ENCODE measurements around the gene BSN. TPM values are rescaled to one million over a fixed set of nuclear protein-coding genes. Genes with fewer than 3 reads are reported as not detected.

Gene BSN
- total and polyA plus RNA-seq, 2 donors (not counting 1 experiment from before 2014, with no cell fraction given): under 0.01 to 0.01 TPM

- no peak for TF ChIP-seq EZH2 (IDR thresholded peaks at IDR 0.05; ENCODE audit: low read length, missing control alignments)
- TF ChIP-seq, protein P1, sequence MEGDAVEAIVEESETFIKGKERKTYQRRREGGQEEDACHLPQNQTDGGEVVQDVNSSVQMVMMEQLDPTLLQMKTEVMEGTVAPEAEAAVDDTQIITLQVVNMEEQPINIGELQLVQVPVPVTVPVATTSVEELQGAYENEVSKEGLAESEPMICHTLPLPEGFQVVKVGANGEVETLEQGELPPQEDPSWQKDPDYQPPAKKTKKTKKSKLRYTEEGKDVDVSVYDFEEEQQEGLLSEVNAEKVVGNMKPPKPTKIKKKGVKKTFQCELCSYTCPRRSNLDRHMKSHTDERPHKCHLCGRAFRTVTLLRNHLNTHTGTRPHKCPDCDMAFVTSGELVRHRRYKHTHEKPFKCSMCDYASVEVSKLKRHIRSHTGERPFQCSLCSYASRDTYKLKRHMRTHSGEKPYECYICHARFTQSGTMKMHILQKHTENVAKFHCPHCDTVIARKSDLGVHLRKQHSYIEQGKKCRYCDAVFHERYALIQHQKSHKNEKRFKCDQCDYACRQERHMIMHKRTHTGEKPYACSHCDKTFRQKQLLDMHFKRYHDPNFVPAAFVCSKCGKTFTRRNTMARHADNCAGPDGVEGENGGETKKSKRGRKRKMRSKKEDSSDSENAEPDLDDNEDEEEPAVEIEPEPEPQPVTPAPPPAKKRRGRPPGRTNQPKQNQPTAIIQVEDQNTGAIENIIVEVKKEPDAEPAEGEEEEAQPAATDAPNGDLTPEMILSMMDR (conservative IDR thresholded peaks at IDR 0.05 in 1 of 2, IDR thresholded peaks at IDR 0.05 in 1 of 2; ENCODE audit: low read depth in 1 of 2, low read length in 2 of 2): no peak
- no peaks in the 10 kb centered on the region for H3K9me3 ChIP-seq (ENCODE audit: control insufficient read depth, insufficient read depth, low read depth, low read length)
- peak overlapping the region; percentile 43 to 58 (median 48) for H3K4me3 ChIP-seq (replicated peaks in 1 of 4; ENCODE audit: control extremely low read depth in 1 of 4, insufficient read depth in 1 of 4, low read depth in 3 of 4, low read length in 4 of 4)
- no peak overlapping the region for H2AFZ ChIP-seq (ENCODE audit: low read length)
- H3K9ac ChIP-seq (ENCODE audit: insufficient read depth, low read length): no peak overlapping the region
- H3K4me2 ChIP-seq (ENCODE audit: extremely low read depth, insufficient read depth, low read length): peak overlapping the region; percentile 93
- H3K27ac ChIP-seq (ENCODE audit: insufficient read depth, low read length): no peak overlapping the region
- peaks cover 16% of the 10 kb centered on the region for H3K79me2 ChIP-seq (ENCODE audit: control insufficient read depth, insufficient read depth, low read length)
- peaks cover 25% of the 10 kb centered on the region for H3K36me3 ChIP-seq (ENCODE audit: control insufficient read depth, insufficient read depth, low read length)
- no peaks in the 10 kb centered on the region for H3K27me3 ChIP-seq (ENCODE audit: control insufficient read depth, insufficient read depth, low read length)
- H3K4me1 ChIP-seq (ENCODE audit: control insufficient read depth, extremely low read depth, insufficient read depth, low read length): peaks cover 8% of the 10 kb centered on the region
- no peaks in the 10 kb centered on the region for H4K20me1 ChIP-seq (ENCODE audit: control insufficient read depth, extremely low read depth, insufficient read depth, low read length)
- DNase-seq (ENCODE audit: low read depth in 2 of 2): peak in 1 of 2 donors; percentile 16
Measured at GRCh38 chr3:49718858-49719213, 164.6 kb downstream of the BSN start.

GRCh38 chr3:49719214-49719884 is 165.1 kb downstream of the BSN start, which contains the start of gene AMIGO3:
Gene AMIGO3 (minus strand): TSS chr3:49719684. CDS start chr3:49719465, 219 bp downstream.
- H3K4me2 ChIP-seq (ENCODE audit: extremely low read depth, insufficient read depth, low read length): peak within 1 kb of the TSS; percentile 93
- H3K79me2 ChIP-seq (ENCODE audit: control insufficient read depth, insufficient read depth, low read length): peaks cover 16% of the 10 kb centered on the region
- no peaks in the 10 kb centered on the region for H3K9me3 ChIP-seq (ENCODE audit: control insufficient read depth, insufficient read depth, low read depth, low read length)
- H3K27ac ChIP-seq (ENCODE audit: insufficient read depth, low read length): no peak within 1 kb of the TSS
- H3K4me3 ChIP-seq (replicated peaks in 1 of 4; ENCODE audit: control extremely low read depth in 1 of 4, insufficient read depth in 1 of 4, low read depth in 3 of 4, low read length in 4 of 4): peak within 1 kb of the TSS; percentile 43 to 58 (median 48)
- DNase-seq (ENCODE audit: low read depth in 2 of 2): peak; percentile 90 to 91
- H3K9ac ChIP-seq (ENCODE audit: insufficient read depth, low read length): no peak within 1 kb of the TSS
- H2AFZ ChIP-seq (ENCODE audit: low read length): no peak within 1 kb of the TSS
- H3K4me1 ChIP-seq (ENCODE audit: control insufficient read depth, extremely low read depth, insufficient read depth, low read length): peaks cover 9% of the 10 kb centered on the region
- peaks cover 25% of the 10 kb centered on the region for H3K36me3 ChIP-seq (ENCODE audit: control insufficient read depth, insufficient read depth, low read length)
- no peaks in the 10 kb centered on the region for H4K20me1 ChIP-seq (ENCODE audit: control insufficient read depth, extremely low read depth, insufficient read depth, low read length)
- TF ChIP-seq, protein P1 (conservative IDR thresholded peaks at IDR 0.05 in 1 of 2, IDR thresholded peaks at IDR 0.05 in 1 of 2; ENCODE audit: low read depth in 1 of 2, low read length in 2 of 2): peak in 1 of 2 donors; percentile 53
- no peak for TF ChIP-seq EZH2 (IDR thresholded peaks at IDR 0.05; ENCODE audit: low read length, missing control alignments)
- H3K27me3 ChIP-seq (ENCODE audit: control insufficient read depth, insufficient read depth, low read length): no peaks in the 10 kb centered on the region

Other genes with a start within 250 kb of the BSN start
- gene USP4, start 214.4 kb upstream of the BSN start, total RNA-seq: 20.3 and 28.7 TPM in 2 replicates
- gene USP4, start 214.4 kb upstream of the BSN start, polyA plus RNA-seq: 47.1 and 53.9 TPM in 2 replicates
- 447 and 456 TPM in 2 replicates for gene GPX1, start 196.1 kb upstream of the BSN start, total RNA-seq
- 227 and 428 TPM in 2 replicates for gene GPX1, start 196.1 kb upstream of the BSN start, polyA plus RNA-seq
- 352 and 548 TPM in 2 replicates for gene RHOA, start 142.5 kb upstream of the BSN start, total RNA-seq
- gene RHOA, start 142.5 kb upstream of the BSN start, polyA plus RNA-seq: 727 and 1,002 TPM in 2 replicates
- 14.4 and 34.5 TPM in 2 replicates for gene TCTA, start 142.1 kb upstream of the BSN start, total RNA-seq
- 51.6 and 57.8 TPM in 2 replicates for gene TCTA, start 142.1 kb upstream of the BSN start, polyA plus RNA-seq
- gene AMT, start 132.0 kb upstream of the BSN start, total RNA-seq: 0.77 and 2.6 TPM in 2 replicates
- gene AMT, start 132.0 kb upstream of the BSN start, polyA plus RNA-seq: 2.0 and 2.7 TPM in 2 replicates
- gene NICN1, start 125.2 kb upstream of the BSN start, total RNA-seq: 3.3 and 5.6 TPM in 2 replicates
- gene NICN1, start 125.2 kb upstream of the BSN start, polyA plus RNA-seq: 9.0 and 10.5 TPM in 2 replicates
- 19.8 and 48.7 TPM in 2 replicates for gene DAG1, start 84.2 kb upstream of the BSN start, total RNA-seq
- gene DAG1, start 84.2 kb upstream of the BSN start, polyA plus RNA-seq: 48.7 and 49.8 TPM in 2 replicates
- gene APEH, start 119.9 kb downstream of the BSN start, total RNA-seq: 110 and 137 TPM in 2 replicates
- 52.6 and 75.7 TPM in 2 replicates for gene APEH, start 119.9 kb downstream of the BSN start, polyA plus RNA-seq
- gene MST1, start 135.0 kb downstream of the BSN start, total RNA-seq: 5.1 and 6.6 TPM in 2 replicates
- gene MST1, start 135.0 kb downstream of the BSN start, polyA plus RNA-seq: 3.5 and 4.0 TPM in 2 replicates
- 19.5 and 27.1 TPM in 2 replicates for gene RNF123, start 135.1 kb downstream of the BSN start, total RNA-seq
- gene RNF123, start 135.1 kb downstream of the BSN start, polyA plus RNA-seq: 16.5 and 21.8 TPM in 2 replicates
- gene AMIGO3, start 165.2 kb downstream of the BSN start, total RNA-seq: under 0.01 and 0.33 TPM in 2 replicates
- gene AMIGO3, start 165.2 kb downstream of the BSN start, polyA plus RNA-seq: 0.17 TPM in 1 of 2 replicates, not detected in the other
- 13.6 and 14.4 TPM in 2 replicates for gene GMPPB, start 169.5 kb downstream of the BSN start, total RNA-seq
- 13.7 and 18.3 TPM in 2 replicates for gene GMPPB, start 169.5 kb downstream of the BSN start, polyA plus RNA-seq
- 28.8 and 30.2 TPM in 2 replicates for gene IP6K1, start 232.1 kb downstream of the BSN start, total RNA-seq
- 38.8 and 45.4 TPM in 2 replicates for gene IP6K1, start 232.1 kb downstream of the BSN start, polyA plus RNA-seq
- under 0.01 TPM in 1 of 2 replicates, not detected in the other for gene CDHR4, start 245.4 kb downstream of the BSN start, total RNA-seq
- not detected in 2 replicates for gene CDHR4, start 245.4 kb downstream of the BSN start, polyA plus RNA-seq
- gene INKA1, start 248.8 kb downstream of the BSN start, total RNA-seq: 3.3 and 7.3 TPM in 2 replicates
- 2.9 and 6.5 TPM in 2 replicates for gene INKA1, start 248.8 kb downstream of the BSN start, polyA plus RNA-seq

All from fibroblast of lung (primary cell).